ENCODE measurements around the gene CRHR2. TPM values are rescaled to one million over a fixed set of nuclear protein-coding genes. Genes with fewer than 3 reads are reported as not detected.

The CRHR2 gene
- total and polyA plus RNA-seq, 4 experiments from 2014 or later: not detected

- intact Hi-C loops (cut with micrococcal nuclease): no loop called here
- Histone ChIP-seq H3K36me3 (ENCODE audit: insufficient read depth, low read length) (no peaks in the 10 kb centered on the region), H3K4me1 (ENCODE audit: insufficient read depth, low read length) (peaks cover 14% of the 10 kb centered on the region), H3K27me3 (ENCODE audit: insufficient read depth, low read length) (peaks cover 22% of the 10 kb centered on the region), H3K27ac (ENCODE audit: low read depth, low read length) (no peak overlapping the region), H3K4me3 (ENCODE audit: low read length in 2 of 2) (no peak overlapping the region), H3K9me3 (ENCODE audit: control insufficient read depth in 1 of 2, low read length in 2 of 2) (no peaks in the 10 kb centered on the region)
- peaks cover 5 to 29% (median 12%) of the 10 kb centered on the region in 4 donors for H3K4me1 Mint-ChIP-seq
- DNase-seq: no peak
- ChIA-PET POLR2A (ENCODE audit: partially characterized antibody) (no interaction called here), CTCF (ENCODE audit: partially characterized antibody) (interaction anchor here (0.9 to 3.2 kb wide), 3 partner anchors 11 to 56 kb away, joined by 3 to 50 read pairs (median 4); no protein-coding TSS in a partner anchor)
- H3K27ac Mint-ChIP-seq: no peak overlapping the region
- no peaks in the 10 kb centered on the region for H3K36me3 Mint-ChIP-seq
- no peaks in the 10 kb centered on the region for H3K9me3 Mint-ChIP-seq
- H3K27me3 Mint-ChIP-seq: peaks cover 31 to 51% of the 10 kb centered on the region in 2 donors
- peak overlapping the region in 2 of 8 donors; percentile 49 to 53 for H3K4me3 Mint-ChIP-seq
These were observed 1.6 kb upstream of the CRHR2 start for GRCh38 chr7:30683816-30684215.

GRCh38 chr7:30683306-30683705, 1.1 kb upstream of the CRHR2 start:
- ChIA-PET CTCF (ENCODE audit: partially characterized antibody) (interaction anchor here (1.0 to 3.2 kb wide), 3 partner anchors 12 to 57 kb away, joined by 3 to 50 read pairs (median 4); no protein-coding TSS in a partner anchor), POLR2A (ENCODE audit: partially characterized antibody) (interaction anchor here (1.6 kb wide), 1 partner anchor 57 kb away, joined by 9 read pairs; no protein-coding TSS in a partner anchor)
- Mint-ChIP-seq H3K27ac (peak overlapping the region in 1 of 7 donors; percentile 46), H3K4me1 (peaks cover 5 to 29% (median 12%) of the 10 kb centered on the region in 4 donors), H3K9me3 (no peaks in the 10 kb centered on the region), H3K36me3 (no peaks in the 10 kb centered on the region), H3K4me3 (peak overlapping the region in 5 of 8 donors; percentile 17 to 53 (median 23)), H3K27me3 (peaks cover 34 to 56% of the 10 kb centered on the region in 2 donors)
- intact Hi-C loops (cut with micrococcal nuclease): no loop called here
- no peak for DNase-seq
- Histone ChIP-seq H3K9me3 (ENCODE audit: control insufficient read depth in 1 of 2, low read length in 2 of 2) (no peaks in the 10 kb centered on the region), H3K4me1 (ENCODE audit: insufficient read depth, low read length) (peaks cover 14% of the 10 kb centered on the region), H3K27ac (ENCODE audit: low read depth, low read length) (no peak overlapping the region), H3K36me3 (ENCODE audit: insufficient read depth, low read length) (no peaks in the 10 kb centered on the region), H3K27me3 (ENCODE audit: insufficient read depth, low read length) (peaks cover 22% of the 10 kb centered on the region), H3K4me3 (ENCODE audit: low read length in 2 of 2) (no peak overlapping the region)

GRCh38 chr7:30681815-30682211, 443 bp downstream of the CRHR2 start:
- no peaks in the 10 kb centered on the region for H3K36me3 ChIP-seq (ENCODE audit: insufficient read depth, low read length)
- no peak overlapping the region for H3K4me3 ChIP-seq (ENCODE audit: low read length in 2 of 2)
- peak overlapping the region in 1 of 7 donors; percentile 60 for H3K27ac Mint-ChIP-seq
- H3K4me3 Mint-ChIP-seq: peak overlapping the region; percentile 59 to 88 (median 78)
- H3K9me3 ChIP-seq (ENCODE audit: control insufficient read depth in 1 of 2, low read length in 2 of 2): no peaks in the 10 kb centered on the region
- no peaks in the 10 kb centered on the region for H3K36me3 Mint-ChIP-seq
- POLR2A ChIA-PET (ENCODE audit: partially characterized antibody): interaction anchor here (1.1 to 1.6 kb wide), 2 partner anchors 54 to 58 kb away, joined by 4 to 9 read pairs; no protein-coding TSS in a partner anchor
- no peak for DNase-seq
- H3K4me1 ChIP-seq (ENCODE audit: insufficient read depth, low read length): peaks cover 14% of the 10 kb centered on the region
- no peaks in the 10 kb centered on the region for H3K9me3 Mint-ChIP-seq
- intact Hi-C loops (cut with micrococcal nuclease): loop anchor here (1.0 kb wide), 1 partner anchor 58 kb away; no protein-coding TSS in a partner anchor
- H3K27me3 ChIP-seq (ENCODE audit: insufficient read depth, low read length): peaks cover 25% of the 10 kb centered on the region
- peaks cover 36 to 61% of the 10 kb centered on the region in 2 donors for H3K27me3 Mint-ChIP-seq
- no peak overlapping the region for H3K27ac ChIP-seq (ENCODE audit: low read depth, low read length)
- CTCF ChIA-PET (ENCODE audit: partially characterized antibody): interaction anchor here (1.2 to 3.2 kb wide), 4 partner anchors 17 to 84 kb away, joined by 3 to 50 read pairs (median 4); no protein-coding TSS in a partner anchor
- H3K4me1 Mint-ChIP-seq: peaks cover 4 to 29% (median 9%) of the 10 kb centered on the region in 4 donors

GRCh38 chr7:30681331-30681797, 892 bp downstream of the CRHR2 start:
- H3K4me3 Mint-ChIP-seq: peak overlapping the region in 7 of 8 donors; percentile 59 to 88 (median 78)
- Histone ChIP-seq H3K36me3 (ENCODE audit: insufficient read depth, low read length) (no peaks in the 10 kb centered on the region), H3K27ac (ENCODE audit: low read depth, low read length) (no peak overlapping the region), H3K27me3 (ENCODE audit: insufficient read depth, low read length) (peaks cover 29% of the 10 kb centered on the region), H3K9me3 (ENCODE audit: control insufficient read depth in 1 of 2, low read length in 2 of 2) (no peaks in the 10 kb centered on the region), H3K4me3 (ENCODE audit: low read length in 2 of 2) (no peak overlapping the region), H3K4me1 (ENCODE audit: insufficient read depth, low read length) (peaks cover 14% of the 10 kb centered on the region)
- ChIA-PET CTCF (ENCODE audit: partially characterized antibody) (interaction anchor here (1.0 kb wide), 1 partner anchor 60 kb away, joined by 3 read pairs; no protein-coding TSS in a partner anchor), POLR2A (ENCODE audit: partially characterized antibody) (no interaction called here)
- DNase-seq: no peak
- no peaks in the 10 kb centered on the region for H3K9me3 Mint-ChIP-seq
- H3K4me1 Mint-ChIP-seq: peaks cover 4 to 29% (median 9%) of the 10 kb centered on the region in 4 donors
- intact Hi-C loops (cut with micrococcal nuclease): no loop called here
- H3K36me3 Mint-ChIP-seq: no peaks in the 10 kb centered on the region
- peaks cover 38 to 63% of the 10 kb centered on the region in 2 donors for H3K27me3 Mint-ChIP-seq
- no peak overlapping the region for H3K27ac Mint-ChIP-seq

- H3K4me3 Mint-ChIP-seq: no peak overlapping the region
- H3K9me3 Mint-ChIP-seq: no peaks in the 10 kb centered on the region
- H3K36me3 Mint-ChIP-seq: no peaks in the 10 kb centered on the region
- H3K27ac Mint-ChIP-seq: no peak overlapping the region
- Histone ChIP-seq H3K4me1 (ENCODE audit: insufficient read depth, low read length) (peaks cover 14% of the 10 kb centered on the region), H3K27ac (ENCODE audit: low read depth, low read length) (no peak overlapping the region), H3K4me3 (ENCODE audit: low read length in 2 of 2) (no peak overlapping the region), H3K36me3 (ENCODE audit: insufficient read depth, low read length) (no peaks in the 10 kb centered on the region), H3K27me3 (ENCODE audit: insufficient read depth, low read length) (peaks cover 29% of the 10 kb centered on the region), H3K9me3 (ENCODE audit: control insufficient read depth in 1 of 2, low read length in 2 of 2) (no peaks in the 10 kb centered on the region)
- peaks cover 4 to 29% (median 9%) of the 10 kb centered on the region in 4 donors for H3K4me1 Mint-ChIP-seq
- peaks cover 32 to 65% of the 10 kb centered on the region in 2 donors for H3K27me3 Mint-ChIP-seq
- intact Hi-C loops (cut with micrococcal nuclease): no loop called here
- no peak for DNase-seq
- POLR2A ChIA-PET (ENCODE audit: partially characterized antibody): interaction anchor here (1.1 kb wide), 1 partner anchor 48 kb away, joined by 3 read pairs; no protein-coding TSS in a partner anchor
- CTCF ChIA-PET (ENCODE audit: partially characterized antibody): interaction anchor here (0.9 kb wide), 1 partner anchor 61 kb away, joined by 4 read pairs; no protein-coding TSS in a partner anchor
These were observed 2.6 kb downstream of the CRHR2 start for GRCh38 chr7:30679664-30680063.

- Histone ChIP-seq H3K36me3 (ENCODE audit: insufficient read depth, low read length) (no peaks in the 10 kb centered on the region), H3K27me3 (ENCODE audit: insufficient read depth, low read length) (peaks cover 29% of the 10 kb centered on the region), H3K9me3 (ENCODE audit: control insufficient read depth in 1 of 2, low read length in 2 of 2) (no peaks in the 10 kb centered on the region), H3K27ac (ENCODE audit: low read depth, low read length) (no peak overlapping the region), H3K4me3 (ENCODE audit: low read length in 2 of 2) (no peak overlapping the region), H3K4me1 (ENCODE audit: insufficient read depth, low read length) (peaks cover 14% of the 10 kb centered on the region)
- POLR2A ChIA-PET (ENCODE audit: partially characterized antibody): no interaction called here
- no peak overlapping the region for H3K4me3 Mint-ChIP-seq
- DNase-seq: no peak
- peaks cover 4 to 29% (median 9%) of the 10 kb centered on the region in 4 donors for H3K4me1 Mint-ChIP-seq
- H3K9me3 Mint-ChIP-seq: no peaks in the 10 kb centered on the region
- CTCF ChIA-PET (ENCODE audit: partially characterized antibody): no interaction called here
- no peaks in the 10 kb centered on the region for H3K36me3 Mint-ChIP-seq
- H3K27me3 Mint-ChIP-seq: peaks cover 27 to 60% of the 10 kb centered on the region in 2 donors
- peak overlapping the region in 1 of 7 donors; percentile 32 for H3K27ac Mint-ChIP-seq
- intact Hi-C loops (cut with micrococcal nuclease): no loop called here
These were observed 3.5 kb downstream of the CRHR2 start for GRCh38 chr7:30678805-30679204.

GRCh38 chr7:30674876-30675275, 7.4 kb downstream of the CRHR2 start:
- Mint-ChIP-seq H3K27me3 (peaks cover 11 to 42% of the 10 kb centered on the region in 2 donors), H3K9me3 (peaks cover 0 to 2% (median 0%) of the 10 kb centered on the region in 8 donors), H3K4me3 (no peak overlapping the region), H3K4me1 (no peaks in the 10 kb centered on the region), H3K36me3 (no peaks in the 10 kb centered on the region), H3K27ac (no peak overlapping the region)
- no peaks in the 10 kb centered on the region for H3K4me1 ChIP-seq (ENCODE audit: insufficient read depth, low read length)
- H3K9me3 ChIP-seq (ENCODE audit: control insufficient read depth in 1 of 2, low read length in 2 of 2): no peaks in the 10 kb centered on the region
- CTCF ChIA-PET (ENCODE audit: partially characterized antibody): interaction anchor here (2.4 kb wide), 1 partner anchor 65 kb away, joined by 9 read pairs; no protein-coding TSS in a partner anchor
- no peak for DNase-seq
- intact Hi-C loops (cut with micrococcal nuclease): no loop called here
- no peak overlapping the region for H3K4me3 ChIP-seq (ENCODE audit: low read length in 2 of 2)
- POLR2A ChIA-PET (ENCODE audit: partially characterized antibody): no interaction called here
- H3K36me3 ChIP-seq (ENCODE audit: insufficient read depth, low read length): no peaks in the 10 kb centered on the region
- H3K27ac ChIP-seq (ENCODE audit: low read depth, low read length): no peak overlapping the region
- peaks cover 9% of the 10 kb centered on the region for H3K27me3 ChIP-seq (ENCODE audit: insufficient read depth, low read length)

All from CD4-positive, alpha-beta memory T cell (primary cell).